Right atrium auricular region (tissue), 2 donors: Measurements from ENCODE around the gene PIK3R5. TPM values are rescaled to one million over a fixed set of nuclear protein-coding genes. Genes with fewer than 3 reads are reported as not detected.
A peak's percentile ranks its signal among the peaks of the same experiment; 100 is the strongest.

Experiments
- DNase-seq: peaks from one replicate; pipeline ENCODE4 v3.0.0-alpha.2; 2019; ENCODE audit warnings: low spot score
- H3K27ac ChIP-seq, 2 donors: fragments of 200-600 bp; sonication (generic); 1 replicate in 1 of 2; 2 replicates in 1 of 2; pipeline ENCODE4 v1.5.1; 2016 to 2019
- H3K27me3 ChIP-seq, 2 donors: fragments of 200-600 bp; sonication (generic); one replicate each; pipeline versions ENCODE4 v1.5.1 to v1.6.0; 2017 to 2019
- H3K36me3 ChIP-seq: fragments of 200-600 bp; sonication (generic); one replicate; pipeline ENCODE4 v1.5.1; 2016
- H3K4me1 ChIP-seq, 2 donors: fragments of 200-600 bp; sonication (generic); one replicate each; pipeline versions ENCODE4 v1.5.1 to v1.6.0; 2017 to 2019
- H3K4me3 ChIP-seq, 2 donors: fragments of 200-600 bp; sonication (generic); 1 replicate in 1 of 2; 2 replicates in 1 of 2; pipeline ENCODE4 v1.5.1; 2017 to 2019; ENCODE audit warnings: mild to moderate bottlenecking in 1 of 2, moderate library complexity in 1 of 2
- H3K9me3 ChIP-seq, 2 donors: fragments of 200-600 bp; sonication (generic); one replicate each; pipeline ENCODE4 v1.5.1; 2019
- CTCF ChIP-seq, 2 donors: fragments of 200-600 bp; sonication (generic); IDR thresholded peaks; one replicate each; pipeline ENCODE4 v1.5.1; 2019; ENCODE audit warnings: antibody characterized with exemption in 2 of 2
- total RNA-seq, 2 donors: library from RNA; depleted of rRNA; stranded (reverse); fragments of >200 nt; gene quantifications; one replicate each; pipeline ENCODE4 v1.1.0, GENCODE V29; 2016

The PIK3R5 gene
- total RNA-seq, 2 donors from 2014 or later = 5.0 to 7.5 TPM

GRCh38 chr17:8904201-8904600 lies 61.3 kb downstream of the PIK3R5 start:
- no peak overlapping the region for H3K27ac ChIP-seq
- H3K9me3 ChIP-seq = no peaks in the 10 kb centered on the region
- no peaks in the 10 kb centered on the region for H3K4me1 ChIP-seq
- no peaks in the 10 kb centered on the region for H3K36me3 ChIP-seq
- H3K4me3 ChIP-seq = no peak overlapping the region
- peak; percentile 26 for DNase-seq
- TF ChIP-seq CTCF (IDR thresholded peaks at IDR 0.05) = no peak
- no peaks in the 10 kb centered on the region for H3K27me3 ChIP-seq

GRCh38 chr17:8900626-8901585 lies 64.6 kb downstream of the PIK3R5 start:
- DNase-seq = no peak
- H3K27ac ChIP-seq = no peak overlapping the region
- H3K9me3 ChIP-seq = no peaks in the 10 kb centered on the region
- no peaks in the 10 kb centered on the region for H3K36me3 ChIP-seq
- no peaks in the 10 kb centered on the region for H3K27me3 ChIP-seq
- H3K4me1 ChIP-seq = no peaks in the 10 kb centered on the region
- no peak for TF ChIP-seq CTCF (IDR thresholded peaks at IDR 0.05)
- no peak overlapping the region for H3K4me3 ChIP-seq

- H3K27ac ChIP-seq = no peak overlapping the region
- H3K4me3 ChIP-seq = no peak overlapping the region
- no peak for TF ChIP-seq CTCF (IDR thresholded peaks at IDR 0.05)
- no peaks in the 10 kb centered on the region for H3K9me3 ChIP-seq
- no peaks in the 10 kb centered on the region for H3K36me3 ChIP-seq
- peak; percentile 21 for DNase-seq
- H3K4me1 ChIP-seq = no peaks in the 10 kb centered on the region
- no peaks in the 10 kb centered on the region for H3K27me3 ChIP-seq
Observed at GRCh38 chr17:8900207-8900606, 65.3 kb downstream of the PIK3R5 start.

GRCh38 chr17:8898636-8899035 lies 66.9 kb downstream of the PIK3R5 start:
- no peak overlapping the region for H3K4me3 ChIP-seq
- TF ChIP-seq CTCF (IDR thresholded peaks at IDR 0.05) = no peak
- no peaks in the 10 kb centered on the region for H3K36me3 ChIP-seq
- H3K4me1 ChIP-seq = peaks cover 0 to 6% of the 10 kb centered on the region in 2 donors
- no peak overlapping the region for H3K27ac ChIP-seq
- DNase-seq = no peak
- no peaks in the 10 kb centered on the region for H3K9me3 ChIP-seq
- H3K27me3 ChIP-seq = no peaks in the 10 kb centered on the region

GRCh38 chr17:8898126-8898525 lies 67.4 kb downstream of the PIK3R5 start:
- no peak for DNase-seq
- Histone ChIP-seq H3K4me3 (no peak overlapping the region), H3K27me3 (no peaks in the 10 kb centered on the region), H3K27ac (no peak overlapping the region), H3K4me1 (peaks cover 0 to 6% of the 10 kb centered on the region in 2 donors), H3K9me3 (no peaks in the 10 kb centered on the region), H3K36me3 (no peaks in the 10 kb centered on the region)
- TF ChIP-seq CTCF (IDR thresholded peaks at IDR 0.05) = no peak
